KBM-7 (cell line): Measurements from ENCODE around the gene MS4A3.
"Not testable (repeated sequence)": the region's sequence is repeated elsewhere in the genome, so short reads cannot be mapped to it uniquely, and the experiment has no call there.

ENCODE experiments used
- DNase-seq: peaks from one replicate; pipeline ENCODE4 v3.0.0-alpha.2; 2015
- in situ Hi-C: fragments of 300-500 bp; cut with MboI; formaldehyde crosslinking; loops from 2 replicates; pipeline ENCODE4 v1.14.3; 2020; ENCODE audit warnings: low sequenced_read_pairs, low pct_unique_long_range_greater_than_20kb, mixed read lengths

Gene MS4A3

GRCh38 chr11:60085909-60086308, 29.4 kb downstream of the MS4A3 start:
- in situ Hi-C loops: no loop called here
- DNase-seq: no peak

- no peak for DNase-seq
- in situ Hi-C loops: no loop called here
Observed at GRCh38 chr11:60087239-60087638, 30.8 kb downstream of the MS4A3 start.

GRCh38 chr11:60088364-60088763, 31.9 kb downstream of the MS4A3 start, which contains the start of gene MS4A2:
MS4A2 (plus strand) TSS chr11:60088664; CDS start chr11:60088766, 102 bp downstream.
- no peak for DNase-seq
- in situ Hi-C loops: no loop called here

GRCh38 chr11:60095477-60096120, 39.1 kb downstream of the MS4A3 start:
- in situ Hi-C loops: no loop called here
- no peak for DNase-seq

- in situ Hi-C loops: no loop called here
- DNase-seq: no peak
Observed at GRCh38 chr11:60097189-60097588, 40.7 kb downstream of the MS4A3 start.

GRCh38 chr11:60098508-60098907, 42.0 kb downstream of the MS4A3 start:
- DNase-seq: no peak
- in situ Hi-C loops: no loop called here

GRCh38 chr11:60100516-60100915, 44.1 kb downstream of the MS4A3 start:
- in situ Hi-C loops: no loop called here
- DNase-seq: peak; percentile 30

GRCh38 chr11:60101368-60101767, 44.9 kb downstream of the MS4A3 start:
- DNase-seq, in situ Hi-C loops: not testable (repeated sequence)

- in situ Hi-C loops, DNase-seq: not testable (repeated sequence)
Observed at GRCh38 chr11:60104471-60105115, 48.1 kb downstream of the MS4A3 start.

- in situ Hi-C loops, DNase-seq: not testable (repeated sequence)
Observed at GRCh38 chr11:60108631-60109030, 52.2 kb downstream of the MS4A3 start.

- DNase-seq: no peak
- in situ Hi-C loops: no loop called here
Observed at GRCh38 chr11:60111793-60112192, 55.3 kb downstream of the MS4A3 start.

- no peak for DNase-seq
- in situ Hi-C loops: no loop called here
Observed at GRCh38 chr11:60116996-60117790, 60.7 kb downstream of the MS4A3 start.

- DNase-seq: no peak
- in situ Hi-C loops: no loop called here
Observed at GRCh38 chr11:60118338-60118737, 61.9 kb downstream of the MS4A3 start.

GRCh38 chr11:60119710-60120109, 63.2 kb downstream of the MS4A3 start:
- peak; percentile 8 for DNase-seq
- in situ Hi-C loops: no loop called here
